ENCODE measurements around the gene HDAC4. TPM values are rescaled to one million over a fixed set of nuclear protein-coding genes. Genes with fewer than 3 reads are reported as not detected.

Gene HDAC4
- total and polyA plus RNA-seq, 7 donors, result 7.9 to 329 (median 129) TPM

DNA sequence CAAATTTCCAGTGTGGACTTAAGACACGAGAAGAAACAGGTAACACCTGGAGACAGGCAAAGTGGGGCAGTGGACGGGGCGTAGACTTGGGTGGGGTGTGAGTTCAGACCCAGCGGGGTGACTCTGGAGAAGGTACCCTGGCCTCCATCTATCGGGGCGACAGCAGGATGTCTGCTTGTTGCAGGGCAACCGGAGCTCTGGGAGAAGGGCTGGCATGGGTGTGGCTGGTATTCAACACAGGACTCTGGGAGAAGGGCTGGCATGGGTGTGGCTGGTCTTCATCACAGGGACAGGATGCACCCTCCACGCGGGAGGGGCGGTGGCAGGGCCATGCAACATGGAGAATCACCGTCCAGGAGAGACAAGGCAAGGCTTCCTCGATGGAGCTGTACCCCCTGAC is 198.5 kb downstream of the HDAC4 start:
- Histone ChIP-seq H3K4me3 (no peak overlapping the region), H3K27me3 (ENCODE audit: insufficient read depth in 3 of 3, low read length in 2 of 3) (no peaks in the 10 kb centered on the region), H3K36me3 (ENCODE audit: insufficient read depth in 1 of 2, low read depth in 1 of 2) (peaks cover 0 to 11% of the 10 kb centered on the region in 2 donors), H3K4me1 (peaks cover 68% of the 10 kb centered on the region), H3K9me3 (no peaks in the 10 kb centered on the region), H3K27ac (peak overlapping the region; percentile 89)
- peak in 3 of 4 donors; percentile 33 to 67 (median 57) for ATAC-seq
- peak in 1 of 2 donors; percentile 71 for DNase-seq
- intact Hi-C loops (cut with DNase I), result no loop called here
- TF ChIP-seq CTCF (IDR thresholded peaks at IDR 0.05), result no peak
- WGBS, 3 donors, result 72 to 90% (median 73%) methylated on average over 12 of the region's 12 CpGs

DNA sequence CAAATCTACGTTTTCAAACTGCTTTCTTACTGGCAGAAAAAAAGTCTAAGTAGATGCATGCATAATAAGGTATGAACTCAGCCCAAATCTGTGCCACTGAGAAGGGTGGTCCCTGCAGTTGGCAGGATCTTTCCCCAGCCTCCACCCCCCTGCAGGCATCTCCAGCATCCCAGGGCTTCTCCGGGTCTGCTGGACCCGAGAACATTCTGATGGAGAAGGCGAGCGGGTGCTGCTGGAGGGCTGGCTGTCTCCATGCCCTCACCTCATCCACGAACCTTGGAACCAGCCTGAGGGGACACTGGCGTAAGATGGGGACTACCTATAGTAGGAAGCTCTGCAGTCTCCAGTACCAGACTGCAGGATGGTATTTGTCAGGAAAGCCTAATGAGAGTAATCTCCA is 198.9 kb downstream of the HDAC4 start:
- WGBS, 3 donors, result 54 to 76% (median 62%) methylated on average over 7 of the region's 7 CpGs
- peak overlapping the region; percentile 89 for H3K27ac ChIP-seq

DNA sequence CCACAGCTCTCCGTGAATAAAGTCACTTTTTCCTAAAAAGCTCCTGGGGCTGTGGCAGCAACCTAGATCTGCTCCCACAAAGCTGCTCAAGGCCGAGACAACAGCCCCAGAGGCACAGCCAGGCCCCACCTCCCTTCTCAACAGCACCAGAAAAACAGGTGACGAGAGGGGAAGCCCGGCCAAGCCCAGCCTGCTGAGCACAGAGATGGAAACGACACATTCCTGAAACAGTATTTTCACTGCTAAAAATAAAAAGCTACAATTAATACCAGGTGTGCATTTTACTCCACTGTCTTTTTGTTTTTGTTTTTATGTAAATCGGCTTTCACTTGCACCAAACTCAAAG is 199.3 kb downstream of the HDAC4 start:
- Histone ChIP-seq H3K4me1 (peaks cover 68% of the 10 kb centered on the region), H3K9me3 (no peaks in the 10 kb centered on the region), H3K27me3 (ENCODE audit: insufficient read depth in 3 of 3, low read length in 2 of 3) (no peaks in the 10 kb centered on the region), H3K36me3 (ENCODE audit: insufficient read depth in 1 of 2, low read depth in 1 of 2) (peaks cover 0 to 20% of the 10 kb centered on the region in 2 donors), H3K27ac (peak overlapping the region; percentile 89), H3K4me3 (peak overlapping the region; percentile 47)
- WGBS, 3 donors, result 24 to 26% (median 25%) methylated on average over 6 of the region's 6 CpGs
- ATAC-seq, result peak; percentile 61 to 80 (median 76)
- DNase-seq, result peak; percentile 50 to 80
- no peak for TF ChIP-seq CTCF (IDR thresholded peaks at IDR 0.05)
- intact Hi-C loops (cut with DNase I), result no loop called here

More for the DNA sequence above, 198.9 kb downstream of the HDAC4 start:
- peak in 1 of 2 donors; percentile 49 for DNase-seq
- H3K9me3 ChIP-seq, result no peaks in the 10 kb centered on the region
- peak overlapping the region; percentile 5 for H3K4me3 ChIP-seq
- TF ChIP-seq CTCF (IDR thresholded peaks at IDR 0.05), result no peak
- intact Hi-C loops (cut with DNase I), result no loop called here
- peaks cover 0 to 16% of the 10 kb centered on the region in 2 donors for H3K36me3 ChIP-seq (ENCODE audit: insufficient read depth in 1 of 2, low read depth in 1 of 2)
- H3K27me3 ChIP-seq (ENCODE audit: insufficient read depth in 3 of 3, low read length in 2 of 3), result no peaks in the 10 kb centered on the region
- peaks cover 68% of the 10 kb centered on the region for H3K4me1 ChIP-seq
- ATAC-seq, result peak in 1 of 4 donors; percentile 12

DNA sequence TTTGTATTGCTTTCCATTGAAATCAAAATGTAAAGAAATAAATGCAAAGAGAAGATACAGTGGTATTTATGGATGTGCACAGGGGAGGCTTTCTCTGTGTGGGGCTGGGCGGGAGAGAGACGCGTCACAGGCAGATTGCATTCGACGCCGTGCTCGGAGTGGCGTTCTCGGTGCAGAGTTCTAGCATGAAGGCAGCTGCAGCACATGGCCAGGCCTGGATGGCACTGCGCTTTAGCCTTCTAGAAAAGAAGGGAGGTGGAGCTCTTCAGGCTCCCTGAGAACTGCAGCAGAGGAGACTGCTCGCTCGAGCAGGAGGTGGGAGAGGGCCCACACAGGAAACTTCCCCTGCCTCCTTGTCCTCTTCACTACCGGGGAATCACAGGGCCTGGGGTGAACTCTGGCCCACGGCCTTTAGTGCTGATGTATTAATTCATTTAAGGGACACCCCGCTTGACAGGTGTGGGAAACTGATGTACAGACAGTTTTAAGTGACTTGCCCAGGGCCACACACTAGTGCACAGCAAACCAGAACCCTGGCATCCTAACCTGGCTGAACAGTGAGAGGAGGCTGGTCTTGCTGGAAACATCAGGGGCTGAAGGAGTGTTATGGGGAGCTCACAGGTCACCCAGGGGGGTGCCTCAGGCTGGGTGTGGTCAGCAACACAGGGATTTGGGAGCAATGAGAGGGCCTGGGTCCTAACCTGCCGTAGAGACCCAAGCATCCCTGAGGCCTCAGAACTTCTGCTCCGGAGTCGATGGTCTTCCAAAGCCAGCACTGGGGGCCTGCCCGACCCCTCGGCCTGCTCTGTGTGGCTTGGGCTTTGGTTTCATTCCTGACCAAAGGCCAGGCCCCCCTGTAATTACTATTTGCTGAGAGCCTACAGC is 199.9 kb downstream of the HDAC4 start:
- DNase-seq (peak in 1 of 2 donors; percentile 44), ATAC-seq (no peak)
- Histone ChIP-seq H3K27ac (peak overlapping the region; percentile 89), H3K4me3 (peak overlapping the region; percentile 47), H3K36me3 (ENCODE audit: insufficient read depth in 1 of 2, low read depth in 1 of 2) (peaks cover 0 to 26% of the 10 kb centered on the region in 2 donors), H3K4me1 (peaks cover 68% of the 10 kb centered on the region), H3K27me3 (ENCODE audit: insufficient read depth in 3 of 3, low read length in 2 of 3) (no peaks in the 10 kb centered on the region), H3K9me3 (no peaks in the 10 kb centered on the region)
- TF ChIP-seq CTCF (IDR thresholded peaks at IDR 0.05), result no peak
- intact Hi-C loops (cut with DNase I), result no loop called here
- 69 to 80% (median 77%) methylated on average over 20 of the region's 20 CpGs for WGBS, 3 donors

Data from psoas muscle (tissue), 8 donors.